ENCODE results near the gene PDXP. TPM values are rescaled to one million over a fixed set of nuclear protein-coding genes. Genes with fewer than 3 reads are reported as not detected.

Gene PDXP
- total and polyA plus RNA-seq, 2 of the 13 experiments (the other 11 are each of a cell fraction or from before 2014, with no cell fraction given), result 58.2 to 70.6 TPM

GRCh38 chr22:37659066-37659896 is 758 bp downstream of the PDXP start (continued):
- TF ChIP-seq MTA1 (CRISPR knock-in tag; IDR thresholded peaks at IDR 0.05; ENCODE audit: borderline replicate concordance), result peak; percentile 76; the same call in 1 of the 2 replicates
- no peak for TF ChIP-seq ZNF672 (CRISPR knock-in tag; IDR thresholded peaks at IDR 0.05)
- TF ChIP-seq NR2F2 (IDR thresholded peaks at IDR 0.05; ENCODE audit: borderline replicate concordance, low read depth), result no peak
- TF ChIP-seq ZMYM3 (CRISPR knock-in tag; IDR thresholded peaks at IDR 0.05), result peak; percentile 81
- 0 out of 2 replicates have a peak, but pooled peaks have one; percentile 48 for TF ChIP-seq ZNF563 (CRISPR knock-in tag; IDR thresholded peaks at IDR 0.05)
- no peak for TF ChIP-seq NFKBIZ (CRISPR knock-in tag; IDR thresholded peaks at IDR 0.05)
- TF ChIP-seq ZNF782 (CRISPR knock-in tag; IDR thresholded peaks at IDR 0.05; ENCODE audit: borderline replicate concordance), result peak; percentile 71; the same call in 1 of the 2 replicates
- TF ChIP-seq ZNF777 (CRISPR knock-in tag; IDR thresholded peaks at IDR 0.05), result no peak
- no peak for TF ChIP-seq PHF20 (CRISPR knock-in tag; IDR thresholded peaks at IDR 0.05)
- TF ChIP-seq MEIS1 (CRISPR knock-in tag; IDR thresholded peaks at IDR 0.05; ENCODE audit: borderline replicate concordance), result peak; percentile 42; the same call in 1 of the 2 replicates
- no peak for TF ChIP-seq AGO1 (IDR thresholded peaks at IDR 0.05; ENCODE audit: low read depth, low read length, poor library complexity, severe bottlenecking)
- peak; percentile 68; the same call in 1 of the 2 replicates for TF ChIP-seq ZNF317 (CRISPR knock-in tag; IDR thresholded peaks at IDR 0.05)
- TF ChIP-seq NFRKB (IDR thresholded peaks at IDR 0.05), result no peak
- TF ChIP-seq HNF4A (CRISPR knock-in tag; IDR thresholded peaks at IDR 0.05), result peak; percentile 99
- TF ChIP-seq HNRNPLL (IDR thresholded peaks at IDR 0.05; ENCODE audit: low read depth, low read length, poor library complexity, severe bottlenecking), result peak; percentile 24
- 0 out of 2 replicates have a peak, but pooled peaks have one; percentile 43 for TF ChIP-seq FOSL2 (CRISPR knock-in tag; IDR thresholded peaks at IDR 0.05)
- no peak for TF ChIP-seq SALL2 (CRISPR knock-in tag; IDR thresholded peaks at IDR 0.05)
- TF ChIP-seq ZNF281 (CRISPR knock-in tag; IDR thresholded peaks at IDR 0.05; ENCODE audit: borderline replicate concordance), result peak; percentile 36; the same call in 1 of the 2 replicates
- TF ChIP-seq PTBP1 (IDR thresholded peaks at IDR 0.05; ENCODE audit: low read depth, low read length, poor library complexity, severe bottlenecking), result no peak
- TF ChIP-seq ZBTB21 (CRISPR knock-in tag; IDR thresholded peaks at IDR 0.05), result peak; percentile 29; the same call in 1 of the 2 replicates
- 0 out of 2 replicates have a peak, but pooled peaks have one; percentile 28 for TF ChIP-seq ZBTB7A (CRISPR knock-in tag; IDR thresholded peaks at IDR 0.05)
- peak; percentile 96 for TF ChIP-seq ZNF331 (CRISPR knock-in tag; IDR thresholded peaks at IDR 0.05)
- TF ChIP-seq ZNF609 (CRISPR knock-in tag; IDR thresholded peaks at IDR 0.05; ENCODE audit: borderline replicate concordance), result peak; percentile 46

All from HepG2 (cell line).